Measurements from ENCODE around the gene IGLON5. TPM values are rescaled to one million over a fixed set of nuclear protein-coding genes. Genes with fewer than 3 reads are reported as not detected.

Gene IGLON5
- total RNA-seq, 1 donor from 2014 or later = 3.0 TPM

DNA sequence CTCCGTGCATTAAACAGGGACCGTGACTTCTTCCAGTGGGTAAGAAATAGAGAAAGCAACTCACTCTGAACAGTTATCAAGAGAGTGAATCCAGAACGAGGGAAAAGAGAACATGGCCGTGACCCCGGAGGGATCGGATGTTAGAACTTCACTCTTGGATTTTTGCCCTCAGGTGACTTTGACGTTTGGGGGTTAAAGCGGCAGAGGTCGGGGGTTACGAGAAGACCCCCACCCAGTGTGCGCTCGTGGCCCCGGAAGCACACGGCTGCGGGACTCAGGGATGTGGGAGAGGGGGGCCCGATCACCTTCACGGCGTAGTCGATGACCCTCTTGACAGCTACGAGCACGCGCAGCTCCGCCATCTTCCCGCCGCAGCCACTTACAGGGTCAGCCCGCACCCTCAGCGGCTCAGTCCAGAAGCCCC, 54.5 kb downstream of the IGLON5 start, which contains the start of gene ETFB:
Gene ETFB, minus strand, starts transcription at position 424 of the 424 bp plus-strand sequence. Its CDS starts 62 bp downstream, at position 362.
- DNase-seq = no peak

DNA sequence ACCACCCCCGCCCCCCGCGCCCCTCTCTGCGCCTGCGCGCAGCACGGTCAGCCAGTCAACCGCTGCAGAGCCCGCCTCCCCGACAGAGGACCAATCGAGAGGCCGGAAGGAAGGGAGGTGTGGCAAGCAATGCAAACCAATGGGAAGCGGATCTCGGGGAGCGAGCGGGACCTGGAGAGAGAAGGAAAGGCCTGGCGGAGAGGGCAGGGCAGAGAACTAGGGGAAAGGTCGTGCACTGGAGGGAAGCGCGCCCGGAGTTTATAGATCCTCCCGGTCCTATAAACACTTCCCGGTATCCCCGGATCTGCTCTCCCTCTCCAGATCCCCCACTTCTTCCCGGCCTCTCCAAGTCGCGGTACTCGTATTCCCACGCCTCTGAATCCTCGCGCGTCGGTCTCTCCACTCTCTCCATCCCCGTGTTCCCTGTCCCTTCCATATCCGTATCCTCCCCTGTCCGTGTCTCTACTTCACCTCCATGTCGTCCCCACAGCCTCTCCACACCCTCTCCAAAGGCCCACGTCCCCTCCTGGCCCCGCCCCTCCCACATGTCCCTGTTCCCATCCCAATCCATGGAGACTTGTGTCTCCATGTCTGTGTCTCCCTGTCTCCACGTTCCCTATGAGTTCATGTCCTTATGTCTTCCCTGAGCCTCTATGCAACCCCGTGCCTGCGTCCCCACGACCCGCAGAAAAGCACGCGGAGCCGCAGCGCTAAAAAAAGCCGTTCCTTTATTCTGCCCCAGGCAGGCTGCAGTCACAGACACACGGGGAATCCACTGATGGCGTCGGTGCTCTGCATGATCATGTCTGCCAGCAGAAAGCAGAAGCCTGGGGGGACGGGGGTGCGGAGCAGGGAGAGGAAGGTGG, 55.2 kb downstream of the IGLON5 start:
- peak; percentile 98 for DNase-seq

GRCh38 chr19:51367255-51367564, 55.8 kb downstream of the IGLON5 start:
- no peak for DNase-seq

GRCh38 chr19:51367565-51368365, 56.3 kb downstream of the IGLON5 start:
- peak; percentile 98 for DNase-seq

DNA sequence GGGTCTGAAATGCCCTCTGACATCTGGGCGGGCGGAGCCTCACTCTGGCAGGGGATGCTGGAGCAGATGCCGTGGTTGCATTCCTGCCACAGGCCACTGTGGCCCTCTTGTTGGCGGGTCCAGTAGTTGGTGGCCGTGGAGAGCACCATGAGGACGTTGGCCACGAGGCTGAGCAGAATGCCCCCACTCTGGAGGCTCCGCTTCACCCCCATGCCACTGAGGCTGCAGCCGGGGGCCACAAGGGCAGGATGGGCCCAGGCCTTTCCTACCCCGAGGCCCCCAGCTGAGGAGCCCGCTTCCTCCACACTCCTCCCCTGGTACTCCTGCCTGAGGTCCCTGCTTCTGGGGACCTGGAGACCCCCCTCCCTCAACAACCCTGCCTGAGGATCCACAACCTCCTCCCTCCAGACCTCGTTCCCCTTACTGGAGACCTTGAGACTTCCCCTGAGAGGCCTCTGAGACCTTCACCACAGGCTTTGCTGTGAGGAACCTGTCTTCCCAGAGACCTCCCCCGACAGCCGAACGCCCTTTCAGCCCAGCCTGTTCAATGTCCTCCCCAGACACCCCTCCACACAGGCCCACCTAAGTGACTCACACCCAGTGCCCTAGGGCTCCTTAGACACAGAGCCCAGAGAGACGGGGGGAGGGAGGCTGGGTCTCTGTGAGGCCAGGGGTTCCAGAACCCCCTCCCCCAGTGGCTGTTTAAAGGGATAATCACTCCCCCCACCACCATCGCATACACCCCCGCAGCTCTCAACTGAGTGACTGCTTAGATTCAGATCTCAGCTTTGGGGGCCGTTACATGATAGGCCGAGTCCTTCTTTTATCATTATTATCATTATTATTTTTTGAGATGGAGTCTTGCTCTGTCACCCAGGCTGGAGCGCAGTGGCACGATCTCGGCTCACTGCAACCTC, 57.2 kb downstream of the IGLON5 start, which contains the start of gene CLDND2:
Gene CLDND2, minus strand, starts transcription at position 638 of the 917 bp plus-strand sequence. Its CDS starts 426 bp downstream, at position 212.
- no peak for DNase-seq

- DNase-seq = no peak
These were observed 58.8 kb downstream of the IGLON5 start for GRCh38 chr19:51370230-51370629.

DNA sequence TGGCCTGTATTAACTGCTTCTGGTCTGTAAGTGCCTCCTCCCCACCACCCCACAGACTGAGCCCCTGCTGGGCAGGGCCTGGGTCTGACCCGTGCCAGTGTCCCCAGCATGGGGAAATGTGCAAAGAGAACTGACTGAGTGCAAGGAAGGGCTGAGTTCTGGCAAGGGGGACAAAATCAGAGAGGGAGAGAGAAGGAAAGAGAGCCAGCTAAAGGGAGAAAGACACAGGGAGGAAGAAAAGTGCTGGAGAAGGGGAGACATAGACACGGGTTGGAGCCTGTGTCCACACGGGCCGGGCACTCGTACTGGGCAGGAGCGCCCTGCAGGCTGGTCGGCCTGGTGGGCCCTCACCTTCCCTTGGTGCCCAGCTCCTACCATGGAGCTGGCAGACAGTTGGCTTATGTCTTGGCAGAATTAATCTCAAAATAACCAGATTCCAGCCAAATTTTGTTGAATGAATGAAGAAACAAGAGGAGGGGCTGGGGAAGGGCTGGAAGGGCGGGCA, 59.8 kb downstream of the IGLON5 start:
- DNase-seq = no peak

DNA sequence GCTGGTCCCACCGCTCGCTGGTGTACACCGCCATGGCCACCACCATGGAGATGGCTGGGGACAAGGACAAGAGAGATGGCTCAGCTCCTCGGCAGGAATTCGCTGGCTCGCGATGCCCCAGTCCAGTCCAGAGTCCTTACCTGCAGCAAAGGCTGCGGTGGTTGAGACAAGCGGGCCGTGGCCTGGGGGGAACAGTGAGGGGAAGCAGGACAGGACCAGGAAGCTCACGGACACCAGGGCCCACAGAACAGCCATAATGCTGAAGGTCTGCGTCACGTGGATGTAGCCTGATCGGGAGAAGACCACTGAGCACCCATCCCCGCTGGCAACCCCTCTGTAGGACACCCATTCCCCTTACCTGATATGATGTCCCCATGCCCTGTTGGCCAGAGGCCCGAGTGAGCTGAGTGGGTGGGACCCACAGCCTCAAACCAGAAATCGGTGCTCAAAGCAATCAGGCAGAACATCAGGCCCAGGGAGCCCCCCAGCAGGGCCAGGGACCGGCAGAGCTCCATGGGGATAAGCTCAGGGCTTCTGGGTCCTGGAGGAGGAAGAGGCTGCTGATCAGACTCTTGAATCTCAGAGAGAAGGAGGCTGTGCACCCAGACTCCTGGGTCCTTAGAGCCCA, 60.7 kb downstream of the IGLON5 start:
- no peak for DNase-seq

- no peak for DNase-seq
These were observed 61.4 kb downstream of the IGLON5 start, which contains the start of gene NKG7 for GRCh38 chr19:51372649-51373504. Gene NKG7, minus strand, starts transcription at chr19:51372654. Its CDS starts 119 bp downstream, at chr19:51372535.

GRCh38 chr19:51375504-51376221, 64.2 kb downstream of the IGLON5 start:
- DNase-seq = no peak

DNA sequence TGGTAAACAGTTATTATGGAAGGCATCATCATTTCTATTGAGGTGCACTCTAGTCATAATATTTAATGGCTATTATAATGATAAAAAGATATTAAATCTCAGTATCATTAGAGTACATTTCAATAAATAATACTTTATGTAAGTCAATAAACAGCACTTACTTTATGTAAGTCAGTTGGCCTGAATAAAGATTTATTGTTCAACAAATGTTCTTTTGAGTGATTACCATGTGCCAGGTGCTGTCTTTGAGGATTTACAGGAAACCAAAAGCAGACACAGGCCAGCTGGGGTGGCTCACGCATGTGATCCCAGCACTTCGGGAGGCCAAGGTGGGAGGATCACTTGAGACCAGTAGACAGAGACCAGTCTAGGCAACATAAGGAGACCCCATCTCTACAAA, 66.0 kb downstream of the IGLON5 start:
- DNase-seq = no peak

- no peak for DNase-seq
These were observed 68.9 kb downstream of the IGLON5 start for GRCh38 chr19:51380379-51380778.

Other genes with a start within 250 kb of the IGLON5 start
- gene KLK13, start 246.6 kb upstream of the IGLON5 start, total RNA-seq = not detected
- gene KLK14, start 228.8 kb upstream of the IGLON5 start, total RNA-seq = not detected
- gene CTU1, start 203.2 kb upstream of the IGLON5 start, total RNA-seq = 4.5 TPM
- 0.78 TPM for gene SIGLEC9, start 186.7 kb upstream of the IGLON5 start, total RNA-seq
- 0.16 TPM for gene SIGLEC7, start 169.3 kb upstream of the IGLON5 start, total RNA-seq
- gene CD33, start 86.6 kb upstream of the IGLON5 start, total RNA-seq = 0.16 TPM
- not detected for gene SIGLECL1, start 60.6 kb upstream of the IGLON5 start, total RNA-seq
- gene VSIG10L, start 30.5 kb downstream of the IGLON5 start, total RNA-seq = 0.62 TPM
- 49.8 TPM for gene ETFB, start 54.7 kb downstream of the IGLON5 start, total RNA-seq
- not detected for gene CLDND2, start 57.4 kb downstream of the IGLON5 start, total RNA-seq
- not detected for gene NKG7, start 61.0 kb downstream of the IGLON5 start, total RNA-seq
- not detected for gene LIM2, start 76.3 kb downstream of the IGLON5 start, total RNA-seq
- not detected for gene C19orf84, start 78.9 kb downstream of the IGLON5 start, total RNA-seq
- gene SIGLEC10, start 106.0 kb downstream of the IGLON5 start, total RNA-seq = 1.6 TPM
- 2.0 TPM for gene SIGLEC8, start 146.8 kb downstream of the IGLON5 start, total RNA-seq
- not detected for gene CEACAM18, start 166.9 kb downstream of the IGLON5 start, total RNA-seq
- not detected for gene SIGLEC12, start 190.2 kb downstream of the IGLON5 start, total RNA-seq
- not detected for gene SIGLEC6, start 220.0 kb downstream of the IGLON5 start, total RNA-seq

All from occipital lobe (tissue), 2 donors.